ENCODE data around the gene ZNF846.
"Not testable (repeated sequence)": the region's sequence is repeated elsewhere in the genome, so short reads cannot be mapped to it uniquely, and the experiment has no call there.

Gene ZNF846

DNA sequence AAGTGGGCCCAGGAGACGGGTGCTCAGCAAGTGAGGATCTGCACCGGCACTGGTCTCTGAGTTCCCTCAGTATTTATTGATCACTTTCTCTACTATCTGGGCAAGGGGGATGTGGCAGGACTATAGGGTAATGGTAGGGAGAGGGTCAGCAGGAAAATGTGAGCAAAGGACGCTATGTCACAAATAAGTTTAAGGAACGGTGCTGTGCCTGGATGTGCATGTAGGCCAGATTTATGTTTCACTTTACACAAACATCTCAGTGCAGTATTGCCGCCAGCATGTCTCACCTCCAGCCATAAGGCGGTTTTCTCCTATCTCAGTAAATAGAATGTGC is 15.6 kb upstream of the ZNF846 start:
- DNase-seq (ENCODE audit: low spot score): not testable (repeated sequence)

DNA sequence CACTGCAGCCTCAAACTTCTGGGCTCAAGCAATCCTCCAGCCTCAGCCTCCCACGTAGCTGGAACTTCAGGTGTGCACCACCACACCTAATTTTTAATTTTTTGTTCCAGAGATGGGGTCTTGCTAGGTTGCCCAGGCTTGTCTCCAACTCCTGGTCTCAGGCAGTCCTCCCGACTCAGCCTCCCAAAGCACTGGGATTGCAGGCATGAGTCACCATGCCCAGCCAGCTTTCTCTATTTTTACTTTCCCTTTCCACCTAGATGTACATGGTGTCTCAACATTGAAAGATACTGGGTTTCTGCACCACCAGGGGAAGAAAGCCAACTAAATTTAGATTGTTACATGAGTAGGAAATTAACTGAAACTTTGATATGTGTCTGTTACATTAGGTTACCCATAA is 13.8 kb upstream of the ZNF846 start:
- no peak for DNase-seq (ENCODE audit: low spot score)

DNA sequence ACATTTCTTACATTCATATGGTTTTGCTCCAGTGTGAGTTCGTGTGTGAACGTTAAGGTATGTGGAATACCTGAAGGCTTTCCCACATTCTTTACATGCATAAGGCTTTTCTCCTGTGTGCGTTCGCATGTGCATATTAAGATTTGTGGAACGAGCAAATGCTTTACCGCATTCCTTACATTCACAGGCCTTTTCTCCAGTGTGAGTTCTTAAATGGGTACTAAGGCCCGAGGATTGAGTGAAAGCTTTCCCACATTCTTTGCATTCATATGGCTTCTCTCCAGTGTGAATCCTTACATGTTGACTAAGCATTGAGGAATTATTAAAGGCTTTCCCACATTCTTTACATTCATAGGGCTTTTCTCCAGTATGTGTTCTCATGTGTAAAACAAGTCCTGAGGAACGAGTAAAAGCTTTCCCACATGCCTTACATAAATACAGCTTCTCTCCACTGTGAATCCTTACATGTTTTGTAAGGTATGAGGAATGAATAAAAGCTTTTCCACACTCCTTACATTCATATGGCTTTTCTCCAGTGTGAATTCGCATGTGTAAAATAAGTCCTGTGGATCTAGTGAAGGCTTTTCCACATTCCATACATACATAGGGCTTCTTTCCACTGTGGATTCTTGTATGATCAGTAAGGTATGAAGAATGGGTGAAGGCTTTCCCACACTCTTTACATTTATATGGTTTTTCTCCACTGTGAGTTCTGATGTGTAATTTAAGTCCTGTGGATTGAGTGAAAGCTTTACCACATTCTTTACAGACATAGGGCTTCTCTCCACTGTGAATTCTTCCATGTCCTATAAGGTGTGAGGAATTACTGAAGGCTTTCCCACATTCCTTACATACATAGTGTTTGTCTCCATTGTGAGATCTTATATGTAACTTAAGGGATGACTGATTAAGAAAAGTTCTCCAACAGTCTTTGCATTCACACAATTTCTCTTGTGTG is 10.7 kb downstream of the ZNF846 start:
- DNase-seq (ENCODE audit: low spot score): no peak

DNA sequence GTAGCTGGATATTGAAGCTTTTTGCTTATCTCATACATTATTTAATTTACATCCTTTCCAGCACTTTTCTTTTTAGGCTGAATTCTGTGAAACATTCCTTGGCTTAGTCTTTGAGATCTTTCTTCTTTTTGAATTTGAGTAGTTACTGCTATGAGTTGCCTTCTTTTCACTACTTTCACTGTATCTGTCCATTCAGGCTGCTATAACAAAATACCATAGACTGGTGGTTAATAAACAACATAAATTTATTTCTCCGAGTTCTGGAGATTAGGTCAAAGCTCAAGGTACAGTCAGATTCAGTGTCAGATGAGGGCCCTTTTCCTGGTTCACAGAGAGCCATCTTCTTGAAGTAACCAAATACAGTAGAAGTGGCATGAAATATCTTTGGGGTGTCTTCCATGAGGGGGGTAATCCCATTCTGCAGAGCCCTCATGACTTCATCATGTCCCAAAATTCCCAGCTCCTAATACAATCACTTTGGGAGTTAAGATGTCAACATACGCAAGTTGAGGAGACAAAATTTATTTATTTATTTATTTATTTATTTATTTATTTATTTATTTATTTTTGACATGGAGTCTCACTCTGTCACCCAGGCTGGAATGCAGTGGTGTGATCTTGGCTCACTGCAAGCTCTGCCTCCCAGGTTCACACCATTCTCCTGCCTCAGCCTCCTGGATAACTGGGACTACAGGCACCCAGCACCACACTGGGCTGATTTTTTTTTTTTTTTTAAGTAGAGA is 15.7 kb downstream of the ZNF846 start:
- no peak for DNase-seq (ENCODE audit: low spot score)

DNA sequence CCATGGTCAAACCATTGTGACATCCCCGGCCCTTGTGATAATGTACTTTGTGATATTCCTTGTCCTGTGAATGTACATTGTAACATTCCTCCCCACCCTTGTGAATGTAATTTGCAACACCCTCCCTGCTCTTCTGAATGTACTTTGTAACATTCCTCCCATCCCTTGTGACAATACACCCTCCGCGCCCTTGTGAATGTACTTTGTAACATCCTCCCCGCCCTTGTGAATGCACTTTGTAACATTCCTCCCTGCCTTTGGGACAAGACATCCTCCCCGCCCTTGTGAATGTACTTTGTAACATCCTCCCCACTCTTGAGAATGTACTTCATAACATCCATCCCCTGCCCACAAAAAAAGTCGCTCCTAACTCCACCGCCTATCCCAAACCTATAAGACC is 17.1 kb downstream of the ZNF846 start:
- no peak for DNase-seq (ENCODE audit: low spot score)

DNA sequence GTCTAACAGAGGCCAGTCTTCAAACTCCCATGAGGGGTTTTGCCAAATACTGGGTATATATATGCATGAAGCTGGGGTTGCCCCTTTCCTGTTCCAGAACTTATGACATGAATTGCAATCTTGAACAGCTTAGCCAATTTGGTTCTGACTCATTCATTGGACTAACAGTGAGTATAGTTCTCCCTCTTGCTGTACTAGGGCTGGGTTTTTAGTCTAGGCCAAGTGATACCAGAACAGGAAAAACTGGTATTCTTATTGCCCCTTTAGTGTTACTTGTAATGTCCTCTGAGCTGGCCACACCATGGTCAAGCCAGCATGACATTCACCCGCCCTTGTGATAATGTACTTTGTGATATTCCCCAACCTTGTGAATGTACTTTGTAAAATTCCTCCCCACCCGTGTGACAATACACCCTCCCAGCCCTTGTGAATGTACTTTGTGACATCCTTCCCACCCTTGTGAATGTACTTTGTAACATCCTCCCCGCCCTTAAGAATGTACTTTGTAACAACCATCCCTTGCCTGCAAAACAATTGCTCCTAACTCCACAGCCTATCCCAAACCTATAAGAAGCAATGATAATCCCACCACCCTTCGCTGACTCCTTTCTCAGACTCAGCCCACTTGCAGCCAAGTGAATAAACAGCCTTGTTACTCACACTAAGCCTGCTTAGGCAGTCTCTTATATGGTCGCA is 26.9 kb downstream of the ZNF846 start:
- DNase-seq (ENCODE audit: low spot score): no peak

DNA sequence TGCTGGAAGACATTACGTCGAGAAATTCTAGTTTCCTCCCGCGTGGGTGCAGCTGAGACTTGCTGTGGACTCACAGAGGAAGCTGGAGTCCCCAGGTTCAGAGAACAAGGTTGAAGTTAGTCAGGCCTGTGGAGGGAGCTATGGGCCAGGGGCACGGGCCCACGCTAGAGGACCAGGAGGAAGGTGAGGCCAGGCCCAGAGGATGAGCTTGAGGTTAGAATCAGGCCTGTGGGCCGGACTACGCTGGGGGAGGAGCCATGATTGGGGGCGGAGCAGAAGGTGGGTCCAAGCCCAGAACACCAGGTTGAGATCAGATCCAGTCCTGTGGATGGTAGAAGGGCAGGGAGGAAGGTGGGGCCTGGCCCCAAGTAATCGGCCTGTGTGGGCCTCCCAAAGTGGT is 32.6 kb downstream of the ZNF846 start:
- no peak for DNase-seq (ENCODE audit: low spot score)

DNA sequence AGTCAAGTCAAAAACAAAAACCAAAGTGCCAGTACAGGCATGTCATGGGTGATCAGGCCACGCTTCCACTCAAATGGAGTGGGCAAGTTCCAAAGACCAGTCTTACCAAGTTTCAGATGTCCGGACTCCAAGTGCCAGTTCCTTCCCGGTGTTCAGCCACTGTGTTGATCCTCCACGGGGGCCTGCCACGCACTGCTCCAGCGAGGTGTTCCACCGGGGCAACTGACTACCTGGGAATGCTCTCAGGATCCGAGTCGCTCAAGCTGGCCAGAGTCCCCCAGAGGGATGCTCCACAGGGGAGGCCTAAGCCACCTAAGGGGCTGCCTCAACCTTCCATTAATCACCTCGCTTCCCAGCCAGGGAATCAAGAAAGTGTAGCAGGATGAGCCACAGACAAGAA is 38.5 kb downstream of the ZNF846 start:
- DNase-seq (ENCODE audit: low spot score): not testable (repeated sequence)

DNA sequence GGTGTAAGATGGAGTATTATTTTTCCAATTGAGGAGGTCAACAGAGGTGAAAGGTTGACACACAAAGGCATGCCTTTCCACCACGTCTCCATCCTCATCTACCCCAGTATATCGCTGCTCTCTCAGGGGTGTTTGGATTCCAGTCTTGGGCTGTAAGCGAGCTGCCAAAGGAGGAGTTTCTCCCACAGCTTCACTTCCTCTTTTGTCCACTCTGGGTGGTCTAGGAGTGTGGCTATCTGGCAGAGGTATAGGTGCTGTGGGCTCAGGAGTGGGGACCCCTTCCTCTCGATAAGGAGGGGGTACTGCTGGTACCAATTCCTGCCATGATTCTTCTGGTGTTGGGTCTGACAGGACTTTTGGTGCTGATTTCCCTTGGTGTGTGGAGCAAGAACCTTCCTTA is 39.4 kb downstream of the ZNF846 start:
- no peak for DNase-seq (ENCODE audit: low spot score)

DNA sequence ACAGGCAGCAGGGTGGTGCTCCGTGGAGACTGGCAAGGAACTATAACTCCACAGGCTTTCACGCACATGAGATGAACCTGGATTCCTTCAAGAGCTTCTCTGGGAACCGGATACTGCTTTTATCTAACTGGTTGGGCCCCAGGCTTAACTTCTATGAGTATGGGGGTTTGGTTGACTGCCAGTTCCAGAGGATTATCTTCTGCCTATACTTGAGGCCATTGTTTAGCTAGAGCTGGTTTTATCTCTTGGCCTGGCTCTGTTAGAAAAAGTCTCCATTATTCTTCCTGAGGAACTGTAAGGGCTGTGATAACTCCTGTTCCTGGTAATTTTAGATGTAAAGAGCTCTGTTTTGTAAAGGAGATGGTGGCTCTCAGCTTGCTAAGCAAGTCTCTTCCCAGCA is 40.9 kb downstream of the ZNF846 start:
- DNase-seq (ENCODE audit: low spot score): no peak

DNA sequence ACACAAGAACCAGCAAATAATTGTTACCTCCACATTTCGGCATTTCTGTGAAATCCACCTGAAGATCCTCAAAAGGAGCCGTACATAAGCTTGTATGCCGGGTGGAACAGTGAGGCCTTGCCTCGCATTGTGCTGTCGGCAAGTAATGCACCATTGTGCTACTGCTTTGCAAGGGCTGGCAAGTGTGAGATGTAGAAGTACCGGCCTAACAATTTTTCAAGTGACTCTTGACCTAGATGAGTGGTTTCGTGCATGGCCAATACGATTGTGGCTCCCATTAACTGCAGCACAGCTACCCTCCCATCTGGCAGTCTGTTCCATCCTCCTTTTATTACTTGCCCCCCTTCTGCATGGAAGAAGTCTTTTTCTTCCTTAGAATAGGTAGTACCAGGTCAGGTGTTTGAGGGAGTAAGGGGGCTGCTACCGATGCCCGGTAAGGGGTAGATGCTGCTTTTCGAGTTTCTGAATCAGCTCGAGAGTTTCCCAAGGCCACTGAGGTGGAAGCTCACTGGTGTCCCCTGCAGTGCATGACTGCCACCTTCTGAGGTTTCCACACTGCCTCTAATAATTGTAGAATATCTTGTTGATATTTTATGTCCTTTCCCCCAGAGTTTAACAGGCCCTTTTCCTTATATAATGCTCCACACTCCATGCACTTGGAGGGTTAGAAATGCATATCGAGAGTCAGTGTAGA is 42.9 kb downstream of the ZNF846 start:
- not testable (repeated sequence) for DNase-seq (ENCODE audit: low spot score)

DNA sequence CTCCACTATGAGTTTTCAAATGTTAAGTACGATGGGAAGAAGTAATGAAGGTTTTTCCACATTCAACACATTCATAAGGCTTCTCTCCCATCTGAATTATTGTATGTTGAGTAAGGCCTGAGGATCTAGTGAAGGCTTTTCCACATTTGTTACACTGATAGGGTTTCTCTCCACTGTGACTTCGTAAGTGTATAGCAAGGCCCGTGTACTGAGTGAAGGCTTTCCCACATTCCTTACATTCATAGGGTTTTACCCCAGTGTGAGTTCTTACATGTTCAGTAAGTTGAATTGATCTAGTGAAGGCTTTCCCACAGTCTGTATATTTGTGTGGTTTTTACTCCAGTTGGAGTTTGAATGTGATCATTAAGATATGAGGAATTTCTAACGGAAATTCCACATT is 44.4 kb downstream of the ZNF846 start:
- DNase-seq (ENCODE audit: low spot score): no peak

DNA sequence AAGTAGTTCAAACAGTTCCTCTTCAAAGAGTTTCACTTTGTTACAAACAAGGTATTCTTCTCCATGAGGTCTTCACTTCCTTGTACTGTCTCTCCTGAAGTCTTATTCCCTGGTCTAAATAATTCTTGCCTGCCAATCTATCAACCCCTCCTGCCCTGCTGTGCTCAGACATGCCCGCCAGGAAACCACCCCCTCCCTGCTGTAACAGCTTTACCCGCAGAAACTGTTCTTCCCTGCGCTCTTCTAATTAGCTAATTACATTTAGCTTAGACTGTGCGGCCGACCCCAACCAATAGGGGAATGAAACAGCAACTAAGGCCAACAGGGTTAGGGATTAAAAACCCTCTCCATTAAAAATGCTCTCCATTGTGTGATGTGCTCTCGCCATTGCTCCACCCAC is 46.7 kb downstream of the ZNF846 start:
- DNase-seq (ENCODE audit: low spot score): peak; percentile 12

DNA sequence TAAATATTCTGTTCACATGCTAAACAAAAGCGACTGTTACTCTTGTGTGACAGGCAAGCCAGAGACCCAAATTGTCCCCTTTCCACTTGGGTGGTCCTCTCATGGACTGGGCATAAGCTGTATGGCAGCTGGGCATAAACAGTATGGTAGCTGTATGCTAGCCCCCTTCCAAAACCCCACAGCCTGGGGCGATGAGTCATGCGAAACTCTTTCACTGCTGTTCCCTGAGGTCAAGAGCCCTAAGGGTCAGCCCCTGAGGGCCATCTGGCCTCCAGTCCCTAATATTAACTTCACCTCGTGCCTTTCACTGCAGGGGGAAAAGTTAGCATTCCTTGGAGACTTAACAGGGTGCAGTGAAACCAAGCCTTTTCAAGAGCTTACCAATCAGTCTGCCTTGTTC is 48.0 kb downstream of the ZNF846 start:
- DNase-seq (ENCODE audit: low spot score): no peak

DNA sequence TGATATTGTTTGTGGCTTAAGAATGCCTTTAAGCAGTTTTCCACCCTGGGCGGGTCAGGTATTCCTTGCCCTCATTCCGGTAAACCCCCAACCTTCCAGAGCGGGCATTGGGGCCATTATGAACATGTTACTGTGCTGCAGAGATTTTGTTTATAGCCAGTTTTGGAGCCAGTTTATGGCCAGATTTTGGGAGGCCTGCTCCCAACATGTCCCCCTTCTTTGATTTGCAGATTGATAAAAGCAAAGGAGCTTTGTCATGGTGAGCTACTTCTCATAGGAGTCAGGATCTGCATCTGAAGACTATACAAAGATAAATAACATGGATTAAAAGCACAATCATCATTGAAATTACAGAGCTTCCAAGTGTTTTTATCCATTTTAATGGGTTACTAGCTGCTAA is 56.7 kb downstream of the ZNF846 start:
- no peak for DNase-seq (ENCODE audit: low spot score)

DNA sequence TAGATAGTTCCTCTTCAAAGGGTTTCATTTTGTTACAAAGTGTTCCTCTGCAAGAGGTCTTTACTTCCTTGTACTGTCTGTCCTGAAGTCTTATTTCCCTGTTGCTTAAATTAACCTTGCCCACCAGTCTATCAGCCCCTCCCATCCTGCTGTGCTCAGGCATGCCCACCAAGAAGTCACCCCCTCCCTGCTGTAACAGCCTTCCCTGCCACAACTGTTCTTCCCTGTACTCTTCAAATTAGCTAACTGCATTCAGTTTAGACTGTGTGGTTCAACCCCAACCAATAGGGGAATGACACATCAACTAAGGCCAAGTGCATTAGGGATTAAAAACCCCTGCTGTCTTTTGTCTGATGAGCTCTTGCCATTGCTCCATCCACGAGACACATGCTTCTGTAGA is 59.2 kb downstream of the ZNF846 start:
- no peak for DNase-seq (ENCODE audit: low spot score)

DNA sequence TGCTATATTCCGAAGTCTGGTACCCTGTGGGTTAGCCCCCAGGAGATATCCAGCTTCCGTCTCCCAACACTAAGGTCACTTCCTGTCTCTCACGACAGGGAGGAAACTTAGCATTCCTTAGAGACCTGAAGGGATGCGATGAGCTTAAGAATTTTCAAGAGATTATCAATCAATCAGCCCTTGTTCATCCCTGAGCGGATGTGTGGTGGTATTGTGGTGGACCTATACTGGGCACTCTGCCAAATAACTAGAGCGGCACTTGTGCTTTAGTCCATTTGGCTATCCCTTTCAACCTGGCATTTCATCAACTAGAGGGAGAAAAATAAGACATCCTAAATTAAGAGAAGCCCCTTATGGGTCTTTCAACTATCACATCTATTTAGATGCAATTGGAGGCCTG is 62.7 kb downstream of the ZNF846 start:
- DNase-seq (ENCODE audit: low spot score): no peak

DNA sequence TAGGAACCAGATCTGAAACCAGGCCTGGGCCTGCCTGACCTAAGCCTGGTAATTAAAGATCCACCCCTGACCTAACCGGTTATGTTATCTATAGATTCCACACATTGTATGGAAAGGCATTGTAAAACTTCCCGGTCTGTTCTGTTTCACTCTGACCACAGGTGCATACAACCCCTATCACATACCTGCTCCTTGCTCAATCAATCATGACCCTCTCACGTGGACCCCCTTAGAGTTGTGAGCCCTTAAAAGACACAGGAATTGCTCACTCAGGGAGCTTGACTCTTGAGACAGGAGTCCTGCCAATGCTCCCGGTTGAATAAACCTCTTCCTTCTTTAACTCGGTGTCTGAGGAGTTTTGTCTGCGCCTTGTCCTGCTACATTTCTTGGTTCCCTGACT is 66.4 kb downstream of the ZNF846 start:
- no peak for DNase-seq (ENCODE audit: low spot score)

Measured in germinal center (tissue), 1 donor.